Activated CD8-positive, alpha-beta memory T cell treated with anti-CD3 and anti-CD28 coated beads for 1 hour (primary cell): ENCODE results near the gene HRG.

Experiments used
- DNase-seq, 2 donors: peaks; one replicate each; pipeline ENCODE4 v3.0.0-alpha.2; 2020; ENCODE audit warnings: low read depth in 1 of 2; ENCODE audit errors: extremely low read depth in 1 of 2

HRG gene

DNA sequence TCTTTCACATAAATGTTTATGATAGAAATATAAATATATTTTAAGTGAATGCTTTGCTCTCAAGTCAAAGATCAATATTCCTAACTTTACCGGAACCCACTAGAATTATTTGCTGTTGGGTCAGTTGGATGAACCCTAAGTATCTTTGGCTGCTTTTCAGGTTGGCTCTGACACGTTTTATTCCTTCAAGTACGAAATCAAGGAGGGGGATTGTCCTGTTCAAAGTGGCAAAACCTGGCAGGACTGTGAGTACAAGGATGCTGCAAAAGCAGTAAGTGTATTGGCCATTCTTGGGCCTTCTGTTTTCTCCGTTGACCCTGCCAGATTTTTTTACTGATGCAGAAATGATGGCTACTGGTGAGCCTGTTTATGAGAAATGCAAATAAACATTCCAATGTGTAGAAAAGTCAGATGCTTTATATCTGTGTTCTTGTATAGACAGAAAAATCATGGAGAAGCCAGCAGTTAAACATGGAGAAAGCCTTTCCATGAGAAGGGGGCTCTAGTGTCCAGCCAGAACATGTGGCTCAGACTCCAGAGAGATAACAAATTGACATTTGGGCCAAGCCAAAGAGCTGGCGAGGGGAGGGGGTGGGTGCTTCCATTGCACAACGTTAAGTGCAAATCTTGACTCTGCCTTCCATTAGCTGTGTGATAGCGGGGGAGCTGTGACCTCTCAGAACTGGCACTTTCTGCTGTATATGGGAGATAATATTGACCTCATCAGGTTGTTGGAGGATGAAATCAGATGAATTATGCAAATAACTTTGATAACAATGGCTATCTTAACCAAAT is 54.3 kb downstream of the HRG start:
- no peak for DNase-seq

DNA sequence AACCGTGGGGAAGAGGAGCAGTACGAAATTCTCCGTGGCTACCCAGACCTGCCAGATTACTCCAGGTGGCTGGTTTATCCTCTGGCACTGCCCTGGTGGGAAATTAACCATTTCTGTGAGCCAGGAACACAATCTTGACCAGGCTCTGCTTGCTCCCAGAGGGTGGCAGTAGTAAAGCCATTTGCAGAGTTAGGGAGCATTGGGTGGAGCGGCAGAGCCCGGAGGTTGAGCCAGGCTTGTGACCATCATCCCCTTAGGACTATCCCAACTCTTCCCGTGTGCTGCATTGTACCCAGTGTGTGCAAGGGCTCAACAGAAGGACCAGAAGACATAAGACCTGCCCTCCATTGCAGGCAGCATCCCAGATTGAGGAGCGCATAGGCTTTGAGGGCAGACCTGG is 56.6 kb downstream of the HRG start:
- DNase-seq = no peak

DNA sequence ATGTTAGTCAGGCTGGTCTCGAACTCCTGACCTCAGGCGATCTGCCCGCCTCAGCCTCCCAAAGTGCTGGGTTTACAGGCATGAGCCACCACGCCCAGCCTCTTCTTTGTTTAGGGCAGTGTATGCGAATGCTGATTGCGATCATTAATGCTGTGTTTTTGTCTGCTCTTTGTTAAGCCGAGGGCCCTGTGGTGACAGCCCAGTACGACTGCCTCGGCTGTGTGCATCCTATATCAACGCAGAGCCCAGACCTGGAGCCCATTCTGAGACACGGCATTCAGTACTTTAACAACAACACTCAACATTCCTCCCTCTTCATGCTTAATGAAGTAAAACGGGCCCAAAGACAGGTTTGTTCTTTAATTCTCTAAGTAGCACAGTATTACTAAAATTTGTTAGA is 59.1 kb downstream of the HRG start:
- no peak for DNase-seq
